ENCODE measurements around the gene RIN2.
A peak's percentile ranks its signal among the peaks of the same experiment; 100 is the strongest.

Gene RIN2

DNA sequence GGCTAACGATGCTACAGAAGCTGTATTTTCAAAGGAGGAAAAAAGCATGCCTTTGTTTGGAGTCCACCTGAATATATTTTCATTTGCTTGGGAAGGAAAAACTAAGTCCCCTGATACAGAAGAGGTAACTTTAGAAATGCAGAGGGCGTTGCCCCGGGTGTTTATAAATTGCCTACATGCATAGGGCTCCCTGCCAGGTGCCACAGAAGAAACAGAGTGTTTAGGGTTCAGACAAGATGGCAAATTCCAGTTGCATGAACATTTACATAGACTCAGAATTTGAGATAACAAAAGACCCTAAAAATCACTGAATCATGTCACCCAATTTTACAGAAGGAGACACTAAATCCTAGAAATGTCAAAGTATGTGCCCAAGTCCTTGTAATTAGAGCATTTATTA is 19.9 kb downstream of the RIN2 start:
- TF ChIP-seq, protein P1, sequence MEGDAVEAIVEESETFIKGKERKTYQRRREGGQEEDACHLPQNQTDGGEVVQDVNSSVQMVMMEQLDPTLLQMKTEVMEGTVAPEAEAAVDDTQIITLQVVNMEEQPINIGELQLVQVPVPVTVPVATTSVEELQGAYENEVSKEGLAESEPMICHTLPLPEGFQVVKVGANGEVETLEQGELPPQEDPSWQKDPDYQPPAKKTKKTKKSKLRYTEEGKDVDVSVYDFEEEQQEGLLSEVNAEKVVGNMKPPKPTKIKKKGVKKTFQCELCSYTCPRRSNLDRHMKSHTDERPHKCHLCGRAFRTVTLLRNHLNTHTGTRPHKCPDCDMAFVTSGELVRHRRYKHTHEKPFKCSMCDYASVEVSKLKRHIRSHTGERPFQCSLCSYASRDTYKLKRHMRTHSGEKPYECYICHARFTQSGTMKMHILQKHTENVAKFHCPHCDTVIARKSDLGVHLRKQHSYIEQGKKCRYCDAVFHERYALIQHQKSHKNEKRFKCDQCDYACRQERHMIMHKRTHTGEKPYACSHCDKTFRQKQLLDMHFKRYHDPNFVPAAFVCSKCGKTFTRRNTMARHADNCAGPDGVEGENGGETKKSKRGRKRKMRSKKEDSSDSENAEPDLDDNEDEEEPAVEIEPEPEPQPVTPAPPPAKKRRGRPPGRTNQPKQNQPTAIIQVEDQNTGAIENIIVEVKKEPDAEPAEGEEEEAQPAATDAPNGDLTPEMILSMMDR (conservative IDR thresholded peaks at IDR 0.05; ENCODE audit: low read depth, low read length): no peak
- Histone ChIP-seq H3K9ac (peak overlapping the region; percentile 45; the same call in 1 of the 2 replicates), H3K36me3 (ENCODE audit: insufficient read depth) (no peaks in the 10 kb centered on the region), H3K79me2 (ENCODE audit: insufficient read depth, low read depth) (no peaks in the 10 kb centered on the region), H2AFZ (ENCODE audit: low read depth) (no peak overlapping the region), H3K4me2 (peak overlapping the region; percentile 92), H3K4me3 (IDR thresholded peaks at IDR 0.05; ENCODE audit: insufficient read depth, low read depth, low read length) (no peak overlapping the region), H3K4me1 (ENCODE audit: low read depth, poor library complexity, severe bottlenecking) (peaks cover 72% of the 10 kb centered on the region), H3K27me3 (ENCODE audit: insufficient read depth, low read depth) (no peaks in the 10 kb centered on the region), H3K27ac (peak overlapping the region; percentile 92), H4K20me1 (ENCODE audit: insufficient read depth) (no peaks in the 10 kb centered on the region)

DNA sequence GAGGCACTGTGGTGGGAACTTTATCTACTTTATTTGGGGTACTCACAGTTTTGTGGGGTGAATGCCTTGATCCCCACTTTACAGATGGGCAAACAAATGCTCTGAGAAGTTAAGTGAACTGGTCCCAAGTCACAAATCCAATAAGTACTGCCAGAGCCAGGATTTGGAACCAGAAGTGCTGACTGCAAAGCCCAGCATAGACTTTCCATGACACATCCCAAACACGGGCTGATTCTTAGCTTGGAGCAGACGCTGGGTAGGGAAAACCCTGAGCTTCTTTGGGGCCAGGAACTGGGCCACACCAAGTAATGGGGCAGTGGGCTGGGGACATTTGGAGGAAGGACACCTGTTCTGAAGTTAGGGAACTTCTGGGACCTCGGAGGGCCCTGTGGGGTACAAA is 20.3 kb downstream of the RIN2 start:
- H3K4me3 ChIP-seq (IDR thresholded peaks at IDR 0.05; ENCODE audit: insufficient read depth, low read depth, low read length): no peak overlapping the region
- peak overlapping the region; percentile 92 for H3K27ac ChIP-seq
- peaks cover 76% of the 10 kb centered on the region for H3K4me1 ChIP-seq (ENCODE audit: low read depth, poor library complexity, severe bottlenecking)
- TF ChIP-seq, protein P1 (conservative IDR thresholded peaks at IDR 0.05; ENCODE audit: low read depth, low read length): no peak
- no peaks in the 10 kb centered on the region for H3K27me3 ChIP-seq (ENCODE audit: insufficient read depth, low read depth)
- H2AFZ ChIP-seq (ENCODE audit: low read depth): no peak overlapping the region
- H3K79me2 ChIP-seq (ENCODE audit: insufficient read depth, low read depth): no peaks in the 10 kb centered on the region
- H3K36me3 ChIP-seq (ENCODE audit: insufficient read depth): no peaks in the 10 kb centered on the region
- H3K9ac ChIP-seq: peak overlapping the region; percentile 45; the same call in 1 of the 2 replicates
- H3K4me2 ChIP-seq: peak overlapping the region; percentile 92
- H4K20me1 ChIP-seq (ENCODE audit: insufficient read depth): no peaks in the 10 kb centered on the region

DNA sequence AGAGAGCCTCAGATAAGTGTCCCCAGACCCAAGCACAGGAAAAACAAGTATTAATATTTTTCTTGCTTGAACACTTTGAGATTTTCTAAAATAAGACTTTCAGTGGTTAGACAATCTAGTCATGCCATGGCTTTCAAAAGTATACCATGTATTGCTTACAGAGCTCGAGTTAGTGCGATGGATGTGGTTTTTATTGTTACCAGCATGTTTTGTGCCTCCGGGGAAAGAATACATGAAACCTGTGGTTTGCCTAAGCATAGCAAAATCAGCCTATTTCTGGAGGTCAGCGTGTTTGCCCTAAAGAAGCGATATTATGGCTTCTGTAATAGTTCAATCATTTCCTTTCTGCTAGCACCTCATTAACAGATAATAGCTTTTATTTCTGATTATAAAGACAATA is 21.6 kb downstream of the RIN2 start:
- H3K27ac ChIP-seq: peak overlapping the region; percentile 92
- TF ChIP-seq, protein P1 (conservative IDR thresholded peaks at IDR 0.05; ENCODE audit: low read depth, low read length): no peak
- H2AFZ ChIP-seq (ENCODE audit: low read depth): no peak overlapping the region

GRCh38 chr20:19780261-19780660 is 22.2 kb downstream of the RIN2 start:
- peak overlapping the region; percentile 92 for H3K27ac ChIP-seq
- H3K4me1 ChIP-seq (ENCODE audit: low read depth, poor library complexity, severe bottlenecking): peaks cover 87% of the 10 kb centered on the region
- no peaks in the 10 kb centered on the region for H3K36me3 ChIP-seq (ENCODE audit: insufficient read depth)
- peak overlapping the region; percentile 92 for H3K4me2 ChIP-seq
- no peaks in the 10 kb centered on the region for H4K20me1 ChIP-seq (ENCODE audit: insufficient read depth)
- no peaks in the 10 kb centered on the region for H3K27me3 ChIP-seq (ENCODE audit: insufficient read depth, low read depth)
- TF ChIP-seq, protein P1 (conservative IDR thresholded peaks at IDR 0.05; ENCODE audit: low read depth, low read length): no peak
- no peak overlapping the region for H3K4me3 ChIP-seq (IDR thresholded peaks at IDR 0.05; ENCODE audit: insufficient read depth, low read depth, low read length)
- H3K79me2 ChIP-seq (ENCODE audit: insufficient read depth, low read depth): no peaks in the 10 kb centered on the region
- H3K9ac ChIP-seq: peak overlapping the region; percentile 46; the same call in 1 of the 2 replicates
- peak overlapping the region; percentile 27; the same call in 1 of the 2 replicates for H2AFZ ChIP-seq (ENCODE audit: low read depth)

More for the DNA sequence above, 21.6 kb downstream of the RIN2 start:
- Histone ChIP-seq H3K79me2 (ENCODE audit: insufficient read depth, low read depth) (no peaks in the 10 kb centered on the region), H4K20me1 (ENCODE audit: insufficient read depth) (no peaks in the 10 kb centered on the region), H3K27me3 (ENCODE audit: insufficient read depth, low read depth) (no peaks in the 10 kb centered on the region), H3K4me2 (peak overlapping the region; percentile 92), H3K9ac (peak overlapping the region; percentile 46; the same call in 1 of the 2 replicates), H3K4me1 (ENCODE audit: low read depth, poor library complexity, severe bottlenecking) (peaks cover 83% of the 10 kb centered on the region), H3K4me3 (IDR thresholded peaks at IDR 0.05; ENCODE audit: insufficient read depth, low read depth, low read length) (no peak overlapping the region), H3K36me3 (ENCODE audit: insufficient read depth) (no peaks in the 10 kb centered on the region)

Measured in KMS-11 (cell line).